Stimulated activated CD8-positive, alpha-beta memory T cell treated with anti-CD3 and anti-CD28 coated beads, Interleukin-7, amount 100 ng/mL, for 1 hour (primary cell): ENCODE data around the gene NSD2.
A peak's percentile ranks its signal among the peaks of the same experiment; 100 is the strongest.

Experiments
- DNase-seq, 2 donors: peaks; one replicate each; pipeline ENCODE4 v3.0.0-alpha.2; 2020; ENCODE audit warnings: low read depth in 2 of 2

NSD2 gene

DNA sequence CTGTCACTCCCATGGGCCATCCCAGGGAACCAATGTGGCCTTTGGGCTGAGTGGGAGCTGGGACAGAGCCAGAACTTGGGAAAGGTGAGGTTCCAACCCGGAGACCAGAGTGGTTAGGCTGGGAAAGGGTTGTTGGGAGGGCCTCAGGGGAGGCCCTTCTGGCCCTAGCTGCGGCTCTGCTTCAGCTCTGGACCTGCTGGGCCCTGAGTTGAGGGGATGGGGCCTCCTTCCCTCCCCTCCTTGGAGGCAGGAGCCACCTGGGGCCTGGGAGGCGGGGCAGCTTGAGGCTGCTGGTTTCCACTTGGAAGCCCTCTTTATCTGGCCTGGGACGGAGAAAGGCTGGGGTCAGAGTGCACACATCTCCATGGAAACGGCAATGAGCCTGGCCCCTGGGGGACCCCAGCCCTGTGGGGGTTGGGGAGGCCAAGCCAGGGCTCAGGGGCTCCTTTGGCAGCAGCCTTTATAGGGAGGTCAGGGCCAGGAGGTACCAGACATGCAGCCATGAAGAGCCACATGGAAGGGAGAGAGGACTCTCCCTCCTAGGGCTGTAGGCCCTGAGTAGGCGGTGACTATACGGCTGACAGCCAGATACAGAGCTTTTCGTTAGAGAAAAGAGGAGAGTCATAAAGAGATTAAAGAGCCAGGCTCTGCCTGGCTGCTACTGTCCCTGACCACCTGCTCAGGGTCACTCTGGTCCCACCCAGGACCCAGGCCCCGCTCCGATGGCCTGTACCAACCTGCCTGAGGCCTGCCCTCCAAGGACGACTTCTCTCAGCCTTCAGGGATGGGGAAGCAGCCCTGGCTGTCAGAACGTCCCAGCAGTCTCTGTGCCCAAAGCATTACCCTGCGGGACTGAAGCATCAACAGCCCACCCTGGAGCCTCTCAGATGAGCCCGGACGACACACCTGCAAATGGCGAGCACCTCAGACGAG is 6.9 kb upstream of the NSD2 start:
- no peak for DNase-seq

GRCh38 chr4:1866189-1866661 is 5.0 kb upstream of the NSD2 start:
- no peak for DNase-seq

DNA sequence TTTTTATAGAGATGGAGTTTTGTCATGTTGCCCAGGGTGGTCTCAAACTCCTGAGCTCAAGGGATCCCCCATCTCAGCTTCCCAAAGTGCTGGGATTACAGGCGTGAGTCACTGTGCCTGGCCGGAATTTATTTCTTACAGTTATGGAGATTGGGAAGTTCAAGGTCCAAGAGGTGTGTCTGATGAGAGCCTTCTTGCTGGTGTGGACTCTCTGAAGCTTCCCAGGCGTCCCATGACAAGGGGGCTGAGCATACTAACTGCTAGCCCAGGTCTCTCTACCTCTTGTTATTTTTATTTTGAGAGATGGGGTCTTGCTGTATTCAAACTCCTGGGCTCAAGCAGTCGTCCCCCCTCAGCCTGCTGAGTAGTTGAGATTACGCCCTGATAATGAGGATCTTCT is 2.9 kb upstream of the NSD2 start:
- no peak for DNase-seq

DNA sequence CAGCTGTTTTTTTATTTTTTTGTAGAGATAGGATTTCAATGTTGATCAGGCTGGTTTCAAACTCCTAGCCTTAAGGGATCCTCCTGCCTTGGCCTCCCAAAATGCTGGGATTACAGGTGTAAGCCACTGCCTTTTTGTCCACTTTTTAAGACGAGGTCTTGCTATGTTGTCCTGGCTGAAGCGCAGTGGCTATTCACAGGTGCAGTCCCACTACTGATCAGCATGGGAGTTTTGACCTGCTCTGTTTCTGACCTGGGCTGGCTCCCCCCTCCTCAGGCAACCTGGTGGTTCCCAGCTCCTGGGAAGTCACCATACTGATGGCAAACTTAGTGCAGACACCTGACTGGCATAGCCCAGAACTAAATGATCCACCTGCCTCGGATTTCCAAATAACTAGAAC is 2.3 kb upstream of the NSD2 start:
- DNase-seq: no peak

DNA sequence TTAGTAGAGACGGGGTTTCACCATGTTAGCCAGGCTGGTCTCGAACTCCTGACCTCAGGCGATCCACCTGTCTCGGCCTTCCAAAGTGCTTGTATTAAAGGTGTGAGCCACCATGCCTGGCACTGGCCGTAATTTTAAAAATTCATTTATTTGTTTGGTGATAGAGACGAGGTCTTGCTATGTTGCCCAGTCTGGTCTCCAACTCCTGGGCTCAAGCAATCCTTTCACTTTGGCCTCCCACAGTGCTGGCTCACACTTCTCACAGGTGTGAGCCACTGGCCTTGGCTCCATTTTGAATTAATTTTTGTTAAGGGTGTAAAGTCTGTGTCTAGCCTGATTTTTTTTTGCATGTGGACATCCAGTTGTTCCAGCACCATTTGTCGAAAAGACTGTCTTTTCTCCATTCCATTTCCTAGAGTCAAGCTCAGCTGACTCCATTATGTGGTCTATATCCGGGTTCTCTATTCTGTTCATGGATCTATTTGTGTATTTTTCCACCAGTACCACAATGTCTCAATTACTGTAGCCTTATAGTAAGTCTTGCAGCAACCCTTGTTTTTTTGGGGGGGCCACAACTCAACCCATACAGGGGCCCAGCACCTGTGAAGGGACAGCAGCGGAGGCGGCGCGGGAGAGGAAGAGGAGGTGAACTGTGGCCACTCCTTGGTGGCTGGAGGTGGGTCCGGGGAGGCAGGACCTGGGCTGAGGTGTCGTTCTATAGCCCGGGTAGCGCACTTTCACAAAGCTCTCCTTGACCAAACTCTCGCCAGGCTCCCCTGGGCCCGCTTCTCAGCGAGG is 1.5 kb upstream of the NSD2 start:
- no peak for DNase-seq

DNA sequence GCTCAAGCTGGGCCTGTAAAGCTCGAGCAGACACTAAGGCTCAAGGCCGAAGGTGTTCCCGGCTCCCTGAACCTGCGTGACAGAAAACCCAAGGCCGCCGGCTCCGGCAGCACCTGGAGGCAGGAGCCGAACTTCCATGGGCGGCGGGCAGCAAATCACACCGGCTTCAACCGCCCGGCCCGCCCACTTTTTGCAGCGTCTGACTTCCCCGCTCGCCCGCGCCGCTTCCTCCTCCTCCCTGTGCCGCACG is 940 bp upstream of the NSD2 start:
- DNase-seq: peak; percentile 66 to 76

DNA sequence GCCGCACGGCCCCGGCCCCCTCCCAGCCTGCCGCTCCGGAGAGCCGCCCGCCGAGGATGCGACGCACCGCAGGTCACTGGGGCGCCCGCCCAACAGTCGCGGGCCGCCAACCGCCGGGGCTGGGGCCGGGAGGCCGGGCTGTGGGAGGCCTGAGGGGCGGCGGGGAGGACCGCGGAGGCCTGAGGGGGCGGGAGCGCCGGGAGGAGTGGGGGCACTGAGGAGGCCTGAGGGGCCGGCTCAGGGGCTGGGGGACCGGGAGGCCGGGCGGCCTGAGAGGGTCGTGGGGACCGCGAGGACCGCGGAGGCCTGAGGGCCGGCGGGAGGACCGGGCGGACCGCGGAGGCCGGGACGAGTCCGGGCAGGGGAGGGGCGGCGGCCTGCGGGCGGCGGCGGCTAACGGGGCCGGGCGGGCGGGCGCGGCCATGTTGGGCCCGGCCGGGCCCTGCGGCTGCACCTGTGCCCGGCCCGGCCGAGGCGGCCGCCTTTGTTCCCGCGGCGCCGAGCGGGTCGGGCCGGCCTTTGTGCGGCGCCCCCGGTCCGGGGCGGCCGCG is 353 bp downstream of the NSD2 start:
- no peak for DNase-seq

DNA sequence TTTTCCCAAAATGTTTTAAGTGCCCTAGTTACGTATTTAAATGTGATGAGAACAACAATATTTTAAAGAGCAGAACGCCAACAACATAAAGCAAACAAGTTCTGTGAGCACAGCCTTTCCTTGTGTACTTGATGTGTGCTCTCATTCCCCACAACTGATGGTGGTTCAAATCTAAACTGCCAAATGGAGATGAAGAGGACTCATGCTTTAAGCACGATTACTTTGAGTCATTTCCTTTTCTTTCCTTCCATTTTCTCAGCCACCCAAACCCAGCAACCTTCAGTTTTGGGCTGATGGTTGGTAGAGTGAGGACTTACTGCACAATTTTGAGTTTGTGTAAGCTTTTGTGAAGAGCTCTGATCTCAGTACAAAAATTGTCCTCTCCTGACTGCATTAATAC is 1.7 kb downstream of the NSD2 start:
- DNase-seq: no peak

- no peak for DNase-seq
Observed at GRCh38 chr4:1873291-1873690, 2.1 kb downstream of the NSD2 start.

- DNase-seq: no peak
Observed at GRCh38 chr4:1873776-1874175, 2.6 kb downstream of the NSD2 start.

DNA sequence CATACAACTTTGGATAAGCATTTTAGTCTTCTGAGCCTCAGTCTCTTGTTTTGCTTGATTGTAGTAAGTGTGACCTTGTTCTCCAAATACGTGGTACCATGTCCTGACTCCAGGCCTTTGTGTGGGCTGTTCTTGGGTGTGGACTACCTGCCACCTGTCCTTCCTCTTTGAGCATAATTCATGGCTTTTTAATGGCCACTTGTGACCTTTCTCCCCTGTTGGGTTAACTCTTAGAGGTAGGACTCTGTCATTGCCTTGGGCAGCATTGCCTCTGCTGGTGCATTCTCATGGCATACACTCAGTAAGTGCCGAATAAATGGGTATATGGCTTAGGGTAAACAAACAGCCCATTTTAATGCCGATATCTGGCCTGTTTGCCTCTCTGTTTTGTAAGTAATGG is 3.0 kb downstream of the NSD2 start:
- DNase-seq: no peak

GRCh38 chr4:1879485-1879884 is 8.3 kb downstream of the NSD2 start:
- DNase-seq: no peak

DNA sequence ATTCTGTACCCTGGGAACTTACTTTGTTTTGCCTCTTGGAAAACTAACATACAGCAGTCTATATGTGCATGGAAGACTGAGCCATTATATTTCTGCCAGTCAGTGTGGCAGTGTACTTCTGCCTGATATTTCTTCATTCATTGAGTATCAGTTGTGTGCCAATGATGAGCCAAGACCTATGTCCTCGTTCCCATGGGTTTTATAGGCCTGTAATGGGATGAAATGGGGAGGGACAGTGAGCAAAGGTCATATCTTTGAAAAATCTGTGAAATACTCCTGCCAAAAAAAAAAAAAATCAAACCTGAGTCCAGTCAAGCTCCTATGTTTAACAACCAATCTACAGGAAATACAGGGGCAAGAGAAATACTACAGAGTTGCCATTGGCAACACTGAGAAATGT is 9.1 kb downstream of the NSD2 start:
- DNase-seq: no peak

DNA sequence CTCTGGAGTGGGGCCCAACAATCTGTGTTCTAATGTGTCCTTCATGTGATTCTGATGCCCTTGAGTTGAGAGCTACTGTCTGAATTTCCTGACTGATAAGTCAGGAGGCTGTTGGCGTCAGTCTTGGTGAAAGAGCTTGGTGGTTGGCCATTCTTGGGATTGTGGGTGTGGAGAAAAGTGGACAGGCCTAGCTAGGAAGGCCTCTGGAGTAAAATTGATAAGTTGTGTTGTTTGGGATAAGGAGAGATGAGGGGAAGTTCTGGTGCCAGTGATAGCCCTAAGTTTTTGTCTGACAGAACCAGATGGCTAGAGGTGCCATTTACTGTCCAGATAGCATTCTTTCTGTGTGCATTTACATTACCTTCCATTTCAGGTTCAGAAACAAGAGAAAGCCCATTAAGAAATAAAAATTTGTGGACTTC is 11.7 kb downstream of the NSD2 start:
- DNase-seq: no peak

GRCh38 chr4:1883583-1883982 is 12.4 kb downstream of the NSD2 start:
- no peak for DNase-seq

DNA sequence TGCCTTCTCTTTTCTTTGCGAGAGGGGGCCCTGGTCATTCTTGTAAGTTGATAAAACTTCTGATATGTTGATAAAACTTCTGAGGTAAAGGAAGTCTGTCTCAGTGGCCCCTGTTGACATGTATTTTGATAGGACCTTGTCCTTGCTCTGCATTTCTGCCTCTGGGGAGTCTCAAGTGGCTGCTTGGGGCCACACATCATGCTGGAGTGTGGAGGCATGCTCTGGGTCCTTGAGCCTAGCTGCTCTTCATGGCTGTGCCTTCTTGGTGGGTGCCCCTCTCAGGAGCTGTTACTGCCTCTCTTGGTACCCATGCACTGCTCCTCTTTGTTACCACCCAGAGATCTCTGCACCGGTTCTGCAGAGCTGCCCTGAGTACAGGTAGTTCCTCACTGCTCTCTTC is 14.2 kb downstream of the NSD2 start:
- no peak for DNase-seq

GRCh38 chr4:1887052-1887451 is 15.9 kb downstream of the NSD2 start:
- no peak for DNase-seq

DNA sequence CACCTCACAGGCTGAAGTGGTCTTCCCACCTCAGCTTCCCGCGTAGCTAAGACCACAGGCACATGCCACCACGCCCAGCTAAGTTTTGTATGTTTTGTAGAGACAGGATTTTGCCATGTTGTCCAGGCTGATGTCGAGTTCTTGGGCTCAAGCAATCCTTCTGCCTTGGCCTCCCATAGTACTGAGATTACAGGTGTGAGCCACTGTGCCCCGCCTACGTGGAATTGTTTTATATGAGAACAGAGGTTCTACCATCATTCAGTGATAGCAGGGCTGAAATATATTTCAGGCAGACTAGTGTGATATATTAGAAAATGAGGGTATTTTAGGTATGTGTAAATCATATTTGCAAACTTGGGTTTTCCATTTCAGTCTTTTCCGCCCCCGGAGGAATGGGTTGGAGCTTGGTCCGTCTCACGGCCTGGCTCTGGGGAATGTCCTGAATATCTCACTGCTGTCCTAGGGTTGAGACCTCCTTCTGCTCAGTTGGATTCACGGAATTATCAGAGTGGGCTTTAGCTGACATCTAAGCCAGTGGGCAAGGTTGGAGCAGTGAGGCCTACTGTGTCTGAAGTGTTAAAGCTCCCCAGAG is 19.9 kb downstream of the NSD2 start:
- no peak for DNase-seq

- no peak for DNase-seq
Observed at GRCh38 chr4:1895971-1896657, 24.9 kb downstream of the NSD2 start.

DNA sequence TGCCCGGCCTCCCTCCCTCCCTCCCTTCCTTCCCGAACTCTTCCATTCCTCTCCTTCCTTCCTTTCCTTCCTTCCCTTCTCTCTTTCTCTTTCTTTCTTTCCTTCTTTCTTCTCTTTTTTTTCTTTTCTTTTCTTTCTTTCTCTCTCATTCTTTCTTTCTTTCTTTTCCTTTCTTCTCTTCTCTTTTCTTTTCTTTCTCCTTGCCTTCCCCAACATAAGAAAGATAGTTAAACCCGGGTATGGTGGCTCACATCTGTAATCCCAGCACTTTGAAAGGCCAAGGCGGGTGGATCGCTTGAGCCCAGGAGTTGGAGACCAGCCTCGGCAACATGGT is 25.4 kb downstream of the NSD2 start:
- DNase-seq: no peak

DNA sequence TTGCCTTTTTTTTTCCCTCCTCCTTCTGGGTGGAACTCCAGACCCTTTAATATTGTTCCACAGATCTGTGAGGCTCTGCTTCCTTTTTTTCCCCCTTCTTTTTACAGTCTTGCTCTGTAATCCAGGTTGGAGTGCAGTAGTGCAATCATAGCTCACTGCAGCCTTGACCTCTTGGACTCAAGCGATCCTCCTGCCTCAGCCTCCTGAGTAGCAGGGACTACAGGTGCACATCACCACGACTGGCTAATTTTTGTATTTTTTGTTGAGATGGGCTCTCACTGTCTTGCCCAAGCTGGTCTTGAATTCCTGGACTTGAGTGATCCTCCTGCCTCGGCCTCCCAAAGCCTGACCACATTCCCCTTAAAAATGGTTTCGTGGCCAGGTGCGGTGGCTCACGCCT is 26.8 kb downstream of the NSD2 start:
- no peak for DNase-seq

DNA sequence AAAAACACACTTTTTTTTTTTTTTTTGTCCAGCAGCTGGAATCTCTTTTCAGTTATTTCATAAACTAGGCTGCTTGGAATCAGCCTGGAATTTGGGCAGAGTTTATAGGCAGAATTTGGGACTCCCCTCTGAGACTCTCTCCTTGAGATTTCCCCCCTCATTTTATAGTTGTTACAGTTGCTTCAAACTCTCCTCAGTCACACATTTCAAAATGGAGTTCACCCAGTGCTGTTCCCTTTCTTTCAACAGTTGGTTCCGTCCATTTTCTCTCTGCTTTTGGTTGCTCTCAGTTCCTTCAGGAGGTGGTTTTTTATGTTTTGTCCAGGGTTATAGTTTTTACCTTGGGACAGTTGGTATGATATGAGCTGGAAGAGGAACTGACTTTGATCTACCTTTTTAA is 27.5 kb downstream of the NSD2 start:
- DNase-seq: no peak
